AG04450 (cell line): Measurements from ENCODE around the gene ALPI. TPM values are rescaled to one million over a fixed set of nuclear protein-coding genes. Genes with fewer than 3 reads are reported as not detected.

Experiments
- CTCF ChIA-PET: fragments of 300-600, 350-600 bp; formaldehyde crosslinking; extraction: SDS; loops from one replicate; lab custom pipeline; 2022; ENCODE audit warnings: antibody characterized with exemption, inconsistent platforms; lab: Charles Lee
- POLR2A ChIA-PET: fragments of 350-600 bp; formaldehyde crosslinking; extraction: SDS; loops from one replicate; lab custom pipeline; 2021; ENCODE audit warnings: antibody characterized with exemption, inconsistent platforms; lab: Yijun Ruan, JAX
- DNase-seq: peaks from one replicate; pipeline ENCODE4 v3.0.0-alpha.2; 2011; ENCODE audit warnings: low read depth, low spot score
- H3K27ac ChIP-seq: one replicate; pipeline ENCODE4 v1.5.1; 2012; ENCODE audit warnings: low read depth, low read length, control low read depth
- H3K27me3 ChIP-seq: one replicate; pipeline ENCODE4 v1.6.0; 2012; ENCODE audit warnings: low read length; ENCODE audit not compliant: control insufficient read depth, insufficient read depth
- H3K4me3 ChIP-seq: 2 replicates; pipeline ENCODE4 v1.5.1; 2011; ENCODE audit warnings: mild to moderate bottlenecking, low read depth, low read length, control low read depth
- H3K9me3 ChIP-seq: 2 replicates; pipeline ENCODE4 v1.5.1; 2012; ENCODE audit warnings: low read length; ENCODE audit not compliant: control insufficient read depth, insufficient read depth
- CTCF ChIP-seq: IDR thresholded peaks from 2 replicates; pipeline ENCODE4 v1.5.1; 2011; ENCODE audit warnings: low read depth, low read length, control low read depth, inconsistent platforms
- polyA plus RNA-seq: library from polyadenylated mRNA; depleted of rRNA; stranded (reverse); fragments of >200 nt; gene quantifications from 2 replicates; pipeline ENCODE4 v1.2.3, GENCODE V29; 2011

The ALPI gene
- polyA plus RNA-seq, 1 experiment = not detected

GRCh38 chr2:232456296-232457120 lies 555 bp downstream of the ALPI start:
- H3K9me3 ChIP-seq = no peaks in the 10 kb centered on the region; the same call in 1 of the 2 replicates
- POLR2A ChIA-PET = no interaction called here
- peaks cover 22% of the 10 kb centered on the region for H3K27me3 ChIP-seq
- no peak for TF ChIP-seq CTCF
- no peak for DNase-seq
- CTCF ChIA-PET = interaction anchor here (1.4 kb wide), 1 partner anchor 66 kb away, joined by 4 read pairs; no protein-coding TSS in a partner anchor
- H3K4me3 ChIP-seq = no peak overlapping the region
- H3K27ac ChIP-seq = no peak overlapping the region

GRCh38 chr2:232457121-232458011 lies 1.4 kb downstream of the ALPI start:
- Histone ChIP-seq H3K27ac (no peak overlapping the region), H3K4me3 (no peak overlapping the region), H3K27me3 (peaks cover 21% of the 10 kb centered on the region), H3K9me3 (no peaks in the 10 kb centered on the region; the same call in 1 of the 2 replicates)
- no peak for TF ChIP-seq CTCF
- ChIA-PET POLR2A (no interaction called here), CTCF (no interaction called here)
- DNase-seq = no peak

GRCh38 chr2:232458051-232458660 lies 2.2 kb downstream of the ALPI start:
- CTCF ChIA-PET = no interaction called here
- peaks cover 25% of the 10 kb centered on the region for H3K27me3 ChIP-seq
- TF ChIP-seq CTCF = no peak

GRCh38 chr2:232458661-232459418 lies 2.9 kb downstream of the ALPI start:
- Histone ChIP-seq H3K4me3 (no peak overlapping the region), H3K27ac (no peak overlapping the region), H3K27me3 (peaks cover 22% of the 10 kb centered on the region), H3K9me3 (no peaks in the 10 kb centered on the region; the same call in 1 of the 2 replicates)
- DNase-seq = no peak
- CTCF ChIA-PET = no interaction called here
- POLR2A ChIA-PET = no interaction called here
- no peak for TF ChIP-seq CTCF

More at GRCh38 chr2:232458051-232458660, 2.2 kb downstream of the ALPI start:
- H3K9me3 ChIP-seq = no peaks in the 10 kb centered on the region; the same call in 1 of the 2 replicates
- no peak for DNase-seq
- no peak overlapping the region for H3K27ac ChIP-seq
- H3K4me3 ChIP-seq = no peak overlapping the region
- POLR2A ChIA-PET = no interaction called here
